ENCODE results near the gene LYSMD3.
A peak's percentile ranks its signal among the peaks of the same experiment; 100 is the strongest.

Gene LYSMD3

GRCh38 chr5:90547072-90547536 lies 17.7 kb upstream of the LYSMD3 start:
- no peak for DNase-seq

- DNase-seq, result no peak
Measured at GRCh38 chr5:90546216-90546837, 16.9 kb upstream of the LYSMD3 start.

GRCh38 chr5:90545511-90545910 lies 16.1 kb upstream of the LYSMD3 start:
- DNase-seq, result no peak

GRCh38 chr5:90542827-90543519 lies 13.6 kb upstream of the LYSMD3 start:
- no peak for DNase-seq

- no peak for DNase-seq
Measured at GRCh38 chr5:90534922-90535321, 5.5 kb upstream of the LYSMD3 start.

GRCh38 chr5:90533794-90534193 lies 4.4 kb upstream of the LYSMD3 start:
- DNase-seq, result no peak

- DNase-seq, result no peak
Measured at GRCh38 chr5:90530736-90531487, 1.5 kb upstream of the LYSMD3 start.

- peak in 1 of 5 donors; percentile 16 for DNase-seq
Measured at GRCh38 chr5:90529939-90530677, 724 bp upstream of the LYSMD3 start.

GRCh38 chr5:90528601-90529193 lies 687 bp downstream of the LYSMD3 start:
- DNase-seq, result peak in 2 of 5 donors; percentile 12 to 36

GRCh38 chr5:90519081-90519480 lies 10.3 kb downstream of the LYSMD3 start:
- no peak for DNase-seq

- no peak for DNase-seq
Measured at GRCh38 chr5:90518661-90519060, 10.7 kb downstream of the LYSMD3 start.

GRCh38 chr5:90514520-90514919 lies 14.9 kb downstream of the LYSMD3 start:
- no peak for DNase-seq

GRCh38 chr5:90510438-90510837 lies 18.9 kb downstream of the LYSMD3 start:
- DNase-seq, result no peak

- no peak for DNase-seq
Measured at GRCh38 chr5:90506221-90506620, 23.2 kb downstream of the LYSMD3 start.

- no peak for DNase-seq
Measured at GRCh38 chr5:90504743-90505142, 24.6 kb downstream of the LYSMD3 start.

- no peak for DNase-seq
Measured at GRCh38 chr5:90503596-90503995, 25.8 kb downstream of the LYSMD3 start.

GRCh38 chr5:90495146-90495545 lies 34.2 kb downstream of the LYSMD3 start:
- DNase-seq, result no peak

GRCh38 chr5:90494043-90494442 lies 35.3 kb downstream of the LYSMD3 start:
- DNase-seq, result no peak

GRCh38 chr5:90488791-90489190 lies 40.6 kb downstream of the LYSMD3 start:
- DNase-seq, result no peak

- DNase-seq, result no peak
Measured at GRCh38 chr5:90484540-90484939, 44.8 kb downstream of the LYSMD3 start.

- DNase-seq, result no peak
Measured at GRCh38 chr5:90483206-90483605, 46.2 kb downstream of the LYSMD3 start.

GRCh38 chr5:90480699-90481098 lies 48.7 kb downstream of the LYSMD3 start:
- DNase-seq, result no peak
